GM19239 (cell line): Measurements from ENCODE around the gene LPP.
"Not testable (repeated sequence)": the region's sequence is repeated elsewhere in the genome, so short reads cannot be mapped to it uniquely, and the experiment has no call there.

Experiments used
- DNase-seq: peaks from one replicate; pipeline ENCODE4 v3.0.0; 2011; ENCODE audit warnings: low spot score; ENCODE audit not compliant: insufficient read length
- FAIRE-seq: peaks from 2 replicates; lab custom pipeline; 2011; peaks lifted over from hg19 to GRCh38; lab: Jason Lieb, UNC

Gene LPP

GRCh38 chr3:188697127-188697526, 543.2 kb downstream of the LPP start:
- no peak for DNase-seq
- no peak for FAIRE-seq

GRCh38 chr3:188698436-188698835, 544.5 kb downstream of the LPP start:
- FAIRE-seq (no peak), DNase-seq (no peak)

- DNase-seq (no peak), FAIRE-seq (no peak)
Observed at GRCh38 chr3:188700501-188700900, 546.5 kb downstream of the LPP start.

GRCh38 chr3:188700918-188701317, 547.0 kb downstream of the LPP start:
- FAIRE-seq = no peak
- no peak for DNase-seq

GRCh38 chr3:188701485-188701969, 547.6 kb downstream of the LPP start:
- DNase-seq = no peak
- FAIRE-seq = no peak

GRCh38 chr3:188702028-188702427, 548.1 kb downstream of the LPP start:
- FAIRE-seq, DNase-seq: not testable (repeated sequence)

GRCh38 chr3:188706176-188706575, 552.2 kb downstream of the LPP start:
- FAIRE-seq (no peak), DNase-seq (no peak)

GRCh38 chr3:188706599-188706998, 552.6 kb downstream of the LPP start:
- DNase-seq (no peak), FAIRE-seq (no peak)

GRCh38 chr3:188707381-188708288, 553.7 kb downstream of the LPP start:
- DNase-seq (no peak), FAIRE-seq (no peak)

- no peak for DNase-seq
Observed at GRCh38 chr3:188711881-188712247, 557.9 kb downstream of the LPP start.

GRCh38 chr3:188712248-188712924, 558.4 kb downstream of the LPP start:
- no peak for FAIRE-seq
- DNase-seq = no peak

More at GRCh38 chr3:188711881-188712247, 557.9 kb downstream of the LPP start:
- no peak for FAIRE-seq

- FAIRE-seq = no peak
Observed at GRCh38 chr3:188712991-188713390, 559.0 kb downstream of the LPP start.

GRCh38 chr3:188719545-188719944, 565.6 kb downstream of the LPP start:
- FAIRE-seq = no peak

More at GRCh38 chr3:188712991-188713390, 559.0 kb downstream of the LPP start:
- no peak for DNase-seq

GRCh38 chr3:188720215-188720614, 566.3 kb downstream of the LPP start:
- FAIRE-seq = no peak
- no peak for DNase-seq

More at GRCh38 chr3:188719545-188719944, 565.6 kb downstream of the LPP start:
- no peak for DNase-seq

GRCh38 chr3:188720636-188721035, 566.7 kb downstream of the LPP start:
- DNase-seq (no peak), FAIRE-seq (no peak)

- no peak for FAIRE-seq
- no peak for DNase-seq
Observed at GRCh38 chr3:188721312-188721711, 567.4 kb downstream of the LPP start.

GRCh38 chr3:188721990-188722389, 568.0 kb downstream of the LPP start:
- FAIRE-seq (no peak), DNase-seq (no peak)

GRCh38 chr3:188722963-188723362, 569.0 kb downstream of the LPP start:
- DNase-seq (no peak), FAIRE-seq (no peak)

GRCh38 chr3:188727052-188727451, 573.1 kb downstream of the LPP start:
- DNase-seq (no peak), FAIRE-seq (no peak)

GRCh38 chr3:188728371-188728896, 574.5 kb downstream of the LPP start:
- DNase-seq (no peak), FAIRE-seq (no peak)

- FAIRE-seq = no peak
- no peak for DNase-seq
Observed at GRCh38 chr3:188729422-188729821, 575.5 kb downstream of the LPP start.
